Measurements from ENCODE around the gene MAB21L4. TPM values are rescaled to one million over a fixed set of nuclear protein-coding genes. Genes with fewer than 3 reads are reported as not detected.

Gene MAB21L4
- total RNA-seq, 2 experiments from 2014 or later = not detected

- no peak for DNase-seq
- Mint-ChIP-seq H3K9me3 (no peaks in the 10 kb centered on the region), H3K4me3 (no peak overlapping the region), H3K36me3 (ENCODE audit: low read depth) (no peaks in the 10 kb centered on the region), H3K4me1 (ENCODE audit: low read depth) (no peaks in the 10 kb centered on the region), H3K27ac (no peak overlapping the region), H3K27me3 (no peaks in the 10 kb centered on the region)
- intact Hi-C loops (cut with micrococcal nuclease) = no loop called here
- no peak for TF ChIP-seq CTCF (IDR thresholded peaks at IDR 0.05)
- POLR2A ChIA-PET = no interaction called here
- ATAC-seq = no peak
- CTCF ChIA-PET = interaction anchor here (0.7 kb wide), 1 partner anchor 12 kb away, joined by 3 read pairs; no protein-coding TSS in a partner anchor
Measured at GRCh38 chr2:240873805-240874714, 21.9 kb downstream of the MAB21L4 start.

GRCh38 chr2:240873098-240873788 lies 22.7 kb downstream of the MAB21L4 start:
- Mint-ChIP-seq H3K27ac (no peak overlapping the region), H3K9me3 (no peaks in the 10 kb centered on the region), H3K36me3 (ENCODE audit: low read depth) (no peaks in the 10 kb centered on the region), H3K27me3 (no peaks in the 10 kb centered on the region), H3K4me3 (no peak overlapping the region), H3K4me1 (ENCODE audit: low read depth) (no peaks in the 10 kb centered on the region)
- no peak for ATAC-seq
- ChIA-PET POLR2A (no interaction called here), CTCF (no interaction called here)
- no peak for DNase-seq
- no peak for TF ChIP-seq CTCF (IDR thresholded peaks at IDR 0.05)
- intact Hi-C loops (cut with micrococcal nuclease) = no loop called here

- no peaks in the 10 kb centered on the region for H3K4me1 Mint-ChIP-seq (ENCODE audit: low read depth)
- no peaks in the 10 kb centered on the region for H3K36me3 Mint-ChIP-seq (ENCODE audit: low read depth)
- ATAC-seq (no peak), DNase-seq (no peak)
- CTCF ChIA-PET = no interaction called here
- no peak overlapping the region for H3K27ac Mint-ChIP-seq
- H3K9me3 Mint-ChIP-seq = no peaks in the 10 kb centered on the region
- intact Hi-C loops (cut with micrococcal nuclease) = no loop called here
- H3K4me3 Mint-ChIP-seq = no peak overlapping the region
- POLR2A ChIA-PET = no interaction called here
- no peaks in the 10 kb centered on the region for H3K27me3 Mint-ChIP-seq
- TF ChIP-seq CTCF (IDR thresholded peaks at IDR 0.05) = no peak
Measured at GRCh38 chr2:240872317-240873097, 23.4 kb downstream of the MAB21L4 start.

- H3K36me3 Mint-ChIP-seq (ENCODE audit: low read depth) = no peaks in the 10 kb centered on the region
- no peak overlapping the region for H3K27ac Mint-ChIP-seq
- ATAC-seq (no peak), DNase-seq (no peak)
- CTCF ChIA-PET = no interaction called here
- POLR2A ChIA-PET = no interaction called here
- no peak for TF ChIP-seq CTCF (IDR thresholded peaks at IDR 0.05)
- H3K4me1 Mint-ChIP-seq (ENCODE audit: low read depth) = no peaks in the 10 kb centered on the region
- peaks cover under 1% of the 10 kb centered on the region for H3K27me3 Mint-ChIP-seq
- intact Hi-C loops (cut with micrococcal nuclease) = no loop called here
- no peaks in the 10 kb centered on the region for H3K9me3 Mint-ChIP-seq
- H3K4me3 Mint-ChIP-seq = no peak overlapping the region
Measured at GRCh38 chr2:240871071-240871958, 24.6 kb downstream of the MAB21L4 start.
